Right lobe of liver (tissue), 6 donors: ENCODE data around the gene STAG2. TPM values are rescaled to one million over a fixed set of nuclear protein-coding genes. Genes with fewer than 3 reads are reported as not detected.

Experiments used
- ATAC-seq, 4 donors: fragments of 200-7000 bp; cut with Tn5 transposase; one replicate each; pipeline ENCODE4 v1.9.1; 2020; ENCODE audit warnings: mild to moderate bottlenecking in 4 of 4, moderate library complexity in 4 of 4
- DNase-seq, 3 donors: peaks; one replicate each; pipeline ENCODE4 v3.0.0-alpha.2; 2020
- H3K27ac ChIP-seq, 3 donors: fragments of 200-600 bp; one replicate each; pipeline ENCODE4 v1.8.0; 2022
- H3K27me3 ChIP-seq, 2 donors: fragments of 200-600 bp; one replicate each; pipeline ENCODE4 v1.8.0; 2022
- H3K36me3 ChIP-seq, 4 donors: fragments of 200-600 bp; sonication (generic) in 1 of 4; one replicate each; pipeline versions ENCODE4 v1.5.1 to v1.8.0; 2017 to 2022; ENCODE audit warnings: control low read depth in 1 of 4
- H3K4me1 ChIP-seq, 4 donors: fragments of 200-600 bp; sonication (generic) in 1 of 4; one replicate each; pipeline versions ENCODE4 v1.5.1 to v1.8.0; 2017 to 2022; ENCODE audit warnings: control low read depth in 1 of 4
- H3K4me3 ChIP-seq, 3 donors: fragments of 200-600 bp; one replicate each; pipeline ENCODE4 v1.8.0; 2022
- H3K9me3 ChIP-seq, 4 donors: fragments of 200-600 bp; sonication (generic) in 1 of 4; one replicate each; pipeline versions ENCODE4 v1.5.1 to v1.8.0; 2017 to 2022; ENCODE audit warnings: control low read depth in 1 of 4
- POLR2A ChIP-seq: fragments of 450-650 bp; IDR thresholded peaks from one replicate; pipeline ENCODE4 v1.6.1; 2017; ENCODE audit warnings: antibody characterized with exemption, mild to moderate bottlenecking
- WGBS: methylation state at CpG from one replicate; pipeline ENCODE4 v1.1.6; 2018; ENCODE audit warnings: low coverage, low lambda C conversion rate; ENCODE audit not compliant: insufficient coverage; ENCODE audit errors: missing lambda C conversion rate; 5-methylcytosine and 5-hydroxymethylcytosine counted together
- intact Hi-C, 2 donors: fragments of 100-400 bp; cut with DNase I; formaldehyde crosslinking; loops; one replicate each; pipeline versions ENCODE4 v1.11.2 to v1.14.1; 2022
- long read RNA-seq: library from polyadenylated mRNA; unstranded; transcript quantifications from one replicate; pipeline ENCODE4 v2.0.0, GENCODE V29; 2019
- total RNA-seq, 6 experiments: library from RNA; depleted of rRNA in 2 of 6; stranded (reverse); fragments of >200 nt in 2 of 6; fragmentation: NEBNext Ultra II Directional in 3 of 6; extraction: Animal tissue kit (Norgen Biotek cat#: 25700) in 3 of 6; gene quantifications; one replicate each; pipeline versions ENCODE4 v1.1.0 to v1.2.4, GENCODE V29; 2016 to 2023
- TF ChIP-seq, protein P1 (sequence below), 4 donors: fragments of 200-600 bp in 3 of 4; fragments of 450-650 bp in 1 of 4; IDR thresholded peaks; one replicate each; pipeline versions ENCODE4 v1.5.1 to v1.8.0; 2016 to 2022; ENCODE audit warnings: antibody characterized with exemption in 4 of 4, mild to moderate bottlenecking in 2 of 4
- donor health status: DM: no; HTN: yes; CAD: no.
- donor health status: DM: no; HTN: no; CAD: no.
- donor health status: DM: no; HTN: no; CAD: no.
- donor health status: DM: no; HTN: yes; CAD: no.
- donor health status: DM: no; HTN: yes; CAD: no.

The STAG2 gene
- 10 to 100 TPM; 17.1 to 27.5 (median 23.9) TPM for total RNA-seq
- long read RNA-seq, partial matches to known transcripts, result 4 of 4 reads
- long read RNA-seq, other reads (novel, unspliced or antisense), result 0 of 4 reads

DNA sequence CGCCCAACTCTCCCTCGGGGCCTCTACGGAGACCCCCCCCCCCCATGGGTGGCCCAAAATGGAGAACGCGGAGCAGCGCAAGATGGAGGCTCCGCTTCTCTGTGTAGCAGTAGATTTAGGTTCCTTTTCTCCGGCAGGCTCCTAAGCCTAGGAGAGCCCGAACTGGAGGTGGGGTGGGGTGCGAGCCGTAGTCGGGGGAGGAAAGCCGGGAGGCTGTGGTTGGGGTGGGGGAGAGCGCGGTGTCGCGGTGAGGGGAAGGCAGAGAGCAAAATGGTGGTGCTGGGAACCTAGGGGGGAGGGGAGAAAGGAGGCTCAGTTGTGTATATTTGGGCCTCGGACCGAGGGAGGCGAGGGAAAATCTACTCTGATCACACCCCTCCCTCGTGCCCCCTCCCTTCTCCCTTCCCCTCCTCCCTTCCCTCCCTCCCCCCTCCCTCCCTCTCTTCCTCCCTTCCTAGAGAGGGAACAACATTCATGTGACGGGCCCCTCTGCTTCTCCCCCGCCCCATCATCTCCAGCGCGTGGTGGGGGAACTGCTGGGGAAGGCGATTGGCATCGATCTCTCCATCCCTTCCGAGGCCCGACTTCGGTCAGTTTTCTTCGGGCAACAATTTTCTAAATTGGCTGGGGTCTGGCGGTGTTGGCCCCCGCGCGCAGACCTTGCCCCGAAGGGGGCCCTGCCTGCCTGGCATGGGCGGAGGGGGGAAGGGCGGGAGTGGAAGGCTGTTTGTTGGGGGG lies at the start of gene STAG2:
Gene STAG2, plus strand, starts transcription at position 439 of the 738 bp plus-strand sequence. CDS start 60,922 bp downstream, outside the sequence.
- intact Hi-C loops, result no loop called here
- WGBS, result 23% methylated on average over 34 of the region's 38 CpGs
- Histone ChIP-seq H3K4me3 (peak within 1 kb of the TSS; percentile 55 to 63 (median 59)), H3K9me3 (no peaks in the 10 kb centered on the region), H3K27ac (peak within 1 kb of the TSS; percentile 99), H3K4me1 (no peaks in the 10 kb centered on the region), H3K27me3 (no peaks in the 10 kb centered on the region), H3K36me3 (no peaks in the 10 kb centered on the region)
- TF ChIP-seq, protein P1, sequence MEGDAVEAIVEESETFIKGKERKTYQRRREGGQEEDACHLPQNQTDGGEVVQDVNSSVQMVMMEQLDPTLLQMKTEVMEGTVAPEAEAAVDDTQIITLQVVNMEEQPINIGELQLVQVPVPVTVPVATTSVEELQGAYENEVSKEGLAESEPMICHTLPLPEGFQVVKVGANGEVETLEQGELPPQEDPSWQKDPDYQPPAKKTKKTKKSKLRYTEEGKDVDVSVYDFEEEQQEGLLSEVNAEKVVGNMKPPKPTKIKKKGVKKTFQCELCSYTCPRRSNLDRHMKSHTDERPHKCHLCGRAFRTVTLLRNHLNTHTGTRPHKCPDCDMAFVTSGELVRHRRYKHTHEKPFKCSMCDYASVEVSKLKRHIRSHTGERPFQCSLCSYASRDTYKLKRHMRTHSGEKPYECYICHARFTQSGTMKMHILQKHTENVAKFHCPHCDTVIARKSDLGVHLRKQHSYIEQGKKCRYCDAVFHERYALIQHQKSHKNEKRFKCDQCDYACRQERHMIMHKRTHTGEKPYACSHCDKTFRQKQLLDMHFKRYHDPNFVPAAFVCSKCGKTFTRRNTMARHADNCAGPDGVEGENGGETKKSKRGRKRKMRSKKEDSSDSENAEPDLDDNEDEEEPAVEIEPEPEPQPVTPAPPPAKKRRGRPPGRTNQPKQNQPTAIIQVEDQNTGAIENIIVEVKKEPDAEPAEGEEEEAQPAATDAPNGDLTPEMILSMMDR (IDR thresholded peaks at IDR 0.05), result no peak
- TF ChIP-seq POLR2A, result no peak
- ATAC-seq (peak; percentile 56 to 69 (median 64)), DNase-seq (peak; percentile 64 to 79 (median 76))

DNA sequence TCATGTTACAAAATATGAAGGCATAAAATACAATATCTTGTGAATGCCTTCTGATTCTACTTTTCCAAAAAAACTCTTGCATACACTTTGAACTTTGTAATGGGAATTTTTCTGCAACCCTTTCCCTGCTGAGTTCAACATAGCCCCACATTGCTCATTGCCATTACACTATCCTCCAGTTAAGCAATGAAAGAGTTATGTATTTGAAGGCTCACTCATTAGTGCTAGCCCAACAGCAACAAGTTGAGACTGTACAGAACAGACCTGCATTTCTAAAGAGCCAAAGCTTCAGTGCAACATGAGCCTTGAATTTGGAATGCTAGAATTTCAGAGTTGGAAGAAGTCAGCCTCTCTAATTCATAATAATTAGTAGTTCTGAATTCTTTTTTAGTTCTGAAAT lies 44.4 kb upstream of the STAG2 start:
- no peak overlapping the region for H3K4me3 ChIP-seq
- ATAC-seq (peak; percentile 33 to 71 (median 45)), DNase-seq (no peak)
- no peaks in the 10 kb centered on the region for H3K9me3 ChIP-seq
- peak overlapping the region in 1 of 3 donors; percentile 50 for H3K27ac ChIP-seq
- no peak for TF ChIP-seq POLR2A
- TF ChIP-seq, protein P1 (IDR thresholded peaks at IDR 0.05), result no peak
- peaks cover 0 to 9% (median 0%) of the 10 kb centered on the region in 4 donors for H3K4me1 ChIP-seq
- intact Hi-C loops, result no loop called here
- H3K27me3 ChIP-seq, result no peaks in the 10 kb centered on the region
- no peaks in the 10 kb centered on the region for H3K36me3 ChIP-seq

DNA sequence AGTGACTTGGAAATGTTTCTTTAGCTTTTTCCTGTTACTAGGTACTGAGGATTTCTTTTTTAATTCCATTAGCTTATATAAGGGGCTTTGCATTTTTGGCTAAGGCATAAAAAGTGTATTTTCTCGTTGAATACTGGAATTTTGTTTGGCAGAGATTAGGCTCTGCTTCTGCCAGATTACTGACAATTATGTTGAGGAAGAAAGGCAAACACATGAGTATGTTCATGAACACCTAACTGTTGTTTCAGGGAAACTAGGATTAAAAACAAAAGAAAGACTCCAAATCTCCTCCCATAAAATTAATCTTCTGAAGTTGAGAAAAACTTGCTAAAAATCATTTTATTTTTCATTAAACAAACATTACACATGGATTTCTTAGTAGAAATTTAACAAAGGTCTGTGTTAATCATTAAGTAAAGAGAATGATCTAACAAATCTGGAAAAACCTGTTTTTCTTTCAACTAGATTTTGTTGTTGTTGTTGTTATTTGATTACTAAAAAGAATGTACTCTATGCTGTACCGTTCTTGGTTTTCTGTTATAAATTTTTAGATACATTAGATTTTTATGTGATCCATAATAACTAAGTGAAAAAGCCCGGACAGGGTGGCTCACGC lies 43.3 kb upstream of the STAG2 start:
- Histone ChIP-seq H3K9me3 (no peaks in the 10 kb centered on the region), H3K4me1 (peaks cover 0 to 9% (median 0%) of the 10 kb centered on the region in 4 donors), H3K4me3 (no peak overlapping the region), H3K36me3 (no peaks in the 10 kb centered on the region), H3K27me3 (no peaks in the 10 kb centered on the region), H3K27ac (peak overlapping the region in 2 of 3 donors; percentile 46 to 50)
- DNase-seq (no peak), ATAC-seq (peak in 3 of 4 donors; percentile 43 to 56 (median 43))
- no peak for TF ChIP-seq POLR2A
- TF ChIP-seq, protein P1 (IDR thresholded peaks at IDR 0.05), result no peak
- intact Hi-C loops, result no loop called here
- WGBS, result 49% methylated on average over 4 of the region's 4 CpGs

DNA sequence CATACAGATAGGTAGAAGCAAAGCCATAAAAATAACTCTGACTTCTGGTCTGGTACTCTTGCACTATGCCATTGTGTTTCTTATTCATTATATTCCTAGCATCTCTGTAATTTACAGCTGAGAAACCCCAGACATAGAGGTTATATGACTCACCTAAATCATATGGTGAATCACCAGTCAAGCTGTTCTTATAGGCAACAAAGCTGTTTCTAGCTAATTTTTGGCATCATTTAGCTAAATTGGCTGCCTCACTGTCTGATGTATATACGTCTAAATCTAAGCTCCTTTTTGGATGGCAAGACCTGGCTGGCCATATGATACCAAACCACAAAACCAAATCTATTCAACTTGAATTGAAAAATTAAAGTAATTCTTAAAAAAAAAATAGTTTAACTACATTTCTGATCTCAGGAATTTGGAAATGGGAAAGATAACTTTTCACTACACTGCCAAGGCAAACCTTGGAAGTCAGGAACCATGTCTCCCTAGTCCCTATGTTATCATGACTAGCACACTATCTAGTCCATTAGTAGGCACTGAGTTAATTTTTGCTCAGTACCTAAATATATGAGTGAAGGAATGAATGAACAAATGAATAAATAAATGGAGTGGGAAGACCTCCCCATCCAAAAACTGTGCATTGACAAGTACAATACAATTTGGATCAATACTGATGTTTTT lies 41.3 kb upstream of the STAG2 start:
- no peaks in the 10 kb centered on the region for H3K9me3 ChIP-seq
- H3K36me3 ChIP-seq, result no peaks in the 10 kb centered on the region
- TF ChIP-seq, protein P1 (IDR thresholded peaks at IDR 0.05), result no peak
- TF ChIP-seq POLR2A, result no peak
- WGBS, result 15% methylated on average over 1 of the region's 1 CpG
- ATAC-seq (no peak), DNase-seq (no peak)
- no peak overlapping the region for H3K27ac ChIP-seq
- intact Hi-C loops, result no loop called here
- no peaks in the 10 kb centered on the region for H3K27me3 ChIP-seq
- peaks cover 0 to 9% (median 0%) of the 10 kb centered on the region in 4 donors for H3K4me1 ChIP-seq
- no peak overlapping the region for H3K4me3 ChIP-seq
